Ishikawa (cell line): ENCODE results near the gene RAPGEF4.
A peak's percentile ranks its signal among the peaks of the same experiment; 100 is the strongest.

Experiments used
- CEBPB ChIP-seq: IDR thresholded peaks from 2 replicates; pipeline ENCODE4 v1.6.1; 2012
- CREB1 ChIP-seq: IDR thresholded peaks from 2 replicates; pipeline ENCODE4 v1.6.1; 2012; ENCODE audit warnings: low read depth
- EGR1 ChIP-seq: IDR thresholded peaks from 2 replicates; pipeline ENCODE4 v1.6.1; 2012
- EP300 ChIP-seq: IDR thresholded peaks from 2 replicates; pipeline ENCODE4 v1.6.1; 2012; ENCODE audit warnings: borderline replicate concordance
- FOXM1 ChIP-seq: IDR thresholded peaks from 2 replicates; pipeline ENCODE4 v1.6.1; 2012; ENCODE audit warnings: low read depth, borderline replicate concordance
- NFIC ChIP-seq: IDR thresholded peaks from 2 replicates; pipeline ENCODE4 v1.6.1; 2012
- RAD21 ChIP-seq: IDR thresholded peaks from 2 replicates; pipeline ENCODE4 v1.6.1; 2012; ENCODE audit warnings: low read depth
- TAF1 ChIP-seq: IDR thresholded peaks from 2 replicates; pipeline ENCODE4 v1.6.1; 2012; ENCODE audit warnings: low read depth, mild to moderate bottlenecking
- TCF12 ChIP-seq: IDR thresholded peaks from 2 replicates; pipeline ENCODE4 v1.6.1; 2012; ENCODE audit warnings: low read depth
- TEAD4 ChIP-seq: IDR thresholded peaks from 2 replicates; pipeline ENCODE4 v1.6.1; 2012
- YY1 ChIP-seq: IDR thresholded peaks from 2 replicates; pipeline ENCODE4 v1.6.1; 2012; ENCODE audit warnings: low read depth
- ZBTB7A ChIP-seq: IDR thresholded peaks from 2 replicates; pipeline ENCODE4 v1.6.1; 2012; ENCODE audit warnings: low read depth
- TF ChIP-seq, protein P1 (sequence below): IDR thresholded peaks from 2 replicates; pipeline ENCODE4 v1.6.1; 2012
- TF ChIP-seq, protein P2 (sequence below): IDR thresholded peaks from 2 replicates; pipeline ENCODE4 v1.6.1; 2012; ENCODE audit warnings: low read depth, mild to moderate bottlenecking
- TF ChIP-seq, protein P3 (sequence below): IDR thresholded peaks from 2 replicates; pipeline ENCODE4 v1.6.1; 2012

Gene RAPGEF4

GRCh38 chr2:172783165-172783898 is 47.7 kb downstream of the RAPGEF4 start:
- TF ChIP-seq, protein P1, sequence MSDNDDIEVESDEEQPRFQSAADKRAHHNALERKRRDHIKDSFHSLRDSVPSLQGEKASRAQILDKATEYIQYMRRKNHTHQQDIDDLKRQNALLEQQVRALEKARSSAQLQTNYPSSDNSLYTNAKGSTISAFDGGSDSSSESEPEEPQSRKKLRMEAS = 0 out of 2 replicates have a peak, but pooled peaks have one; percentile 21
- TF ChIP-seq, protein P2, sequence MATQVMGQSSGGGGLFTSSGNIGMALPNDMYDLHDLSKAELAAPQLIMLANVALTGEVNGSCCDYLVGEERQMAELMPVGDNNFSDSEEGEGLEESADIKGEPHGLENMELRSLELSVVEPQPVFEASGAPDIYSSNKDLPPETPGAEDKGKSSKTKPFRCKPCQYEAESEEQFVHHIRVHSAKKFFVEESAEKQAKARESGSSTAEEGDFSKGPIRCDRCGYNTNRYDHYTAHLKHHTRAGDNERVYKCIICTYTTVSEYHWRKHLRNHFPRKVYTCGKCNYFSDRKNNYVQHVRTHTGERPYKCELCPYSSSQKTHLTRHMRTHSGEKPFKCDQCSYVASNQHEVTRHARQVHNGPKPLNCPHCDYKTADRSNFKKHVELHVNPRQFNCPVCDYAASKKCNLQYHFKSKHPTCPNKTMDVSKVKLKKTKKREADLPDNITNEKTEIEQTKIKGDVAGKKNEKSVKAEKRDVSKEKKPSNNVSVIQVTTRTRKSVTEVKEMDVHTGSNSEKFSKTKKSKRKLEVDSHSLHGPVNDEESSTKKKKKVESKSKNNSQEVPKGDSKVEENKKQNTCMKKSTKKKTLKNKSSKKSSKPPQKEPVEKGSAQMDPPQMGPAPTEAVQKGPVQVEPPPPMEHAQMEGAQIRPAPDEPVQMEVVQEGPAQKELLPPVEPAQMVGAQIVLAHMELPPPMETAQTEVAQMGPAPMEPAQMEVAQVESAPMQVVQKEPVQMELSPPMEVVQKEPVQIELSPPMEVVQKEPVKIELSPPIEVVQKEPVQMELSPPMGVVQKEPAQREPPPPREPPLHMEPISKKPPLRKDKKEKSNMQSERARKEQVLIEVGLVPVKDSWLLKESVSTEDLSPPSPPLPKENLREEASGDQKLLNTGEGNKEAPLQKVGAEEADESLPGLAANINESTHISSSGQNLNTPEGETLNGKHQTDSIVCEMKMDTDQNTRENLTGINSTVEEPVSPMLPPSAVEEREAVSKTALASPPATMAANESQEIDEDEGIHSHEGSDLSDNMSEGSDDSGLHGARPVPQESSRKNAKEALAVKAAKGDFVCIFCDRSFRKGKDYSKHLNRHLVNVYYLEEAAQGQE = no peak

GRCh38 chr2:172788871-172789270 is 53.2 kb downstream of the RAPGEF4 start:
- TF ChIP-seq CEBPB = no peak
- TF ChIP-seq EP300 = no peak
- no peak for TF ChIP-seq FOXM1
- no peak for TF ChIP-seq ZBTB7A
- TF ChIP-seq TEAD4 = no peak
- TF ChIP-seq TCF12 = no peak
- no peak for TF ChIP-seq TAF1
- TF ChIP-seq, protein P3, sequence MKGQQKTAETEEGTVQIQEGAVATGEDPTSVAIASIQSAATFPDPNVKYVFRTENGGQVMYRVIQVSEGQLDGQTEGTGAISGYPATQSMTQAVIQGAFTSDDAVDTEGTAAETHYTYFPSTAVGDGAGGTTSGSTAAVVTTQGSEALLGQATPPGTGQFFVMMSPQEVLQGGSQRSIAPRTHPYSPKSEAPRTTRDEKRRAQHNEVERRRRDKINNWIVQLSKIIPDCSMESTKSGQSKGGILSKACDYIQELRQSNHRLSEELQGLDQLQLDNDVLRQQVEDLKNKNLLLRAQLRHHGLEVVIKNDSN = no peak
- TF ChIP-seq RAD21 = no peak
- no peak for TF ChIP-seq CREB1
- TF ChIP-seq EGR1 = no peak

DNA sequence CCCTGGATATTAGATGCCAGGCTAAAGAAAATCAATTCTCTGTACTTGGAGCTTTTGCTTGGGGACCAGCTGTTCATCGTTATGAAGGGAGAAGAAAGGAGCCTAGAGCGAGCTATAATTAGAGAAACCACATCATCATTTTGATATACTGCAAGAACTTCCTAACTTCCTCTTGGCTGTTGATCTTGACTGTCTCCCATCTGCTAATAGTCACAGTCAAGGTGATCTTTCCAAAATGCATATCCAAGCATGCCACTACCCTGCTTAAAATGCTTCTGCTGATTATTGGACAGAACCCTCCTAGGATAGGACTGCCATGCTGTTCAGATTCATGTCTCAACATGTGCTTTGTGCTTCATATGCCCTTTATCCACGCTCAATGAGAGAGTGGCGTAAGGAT is 54.8 kb downstream of the RAPGEF4 start:
- TF ChIP-seq, protein P3 = no peak
- TF ChIP-seq RAD21 (no peak), CEBPB (no peak), FOXM1 (no peak), ZBTB7A (no peak), EGR1 (no peak), EP300 (no peak), TCF12 (no peak), TAF1 (no peak), YY1 (no peak), NFIC (no peak), TEAD4 (no peak), CREB1 (no peak)
- TF ChIP-seq, protein P1 = no peak
- TF ChIP-seq, protein P2 = no peak

- no peak for TF ChIP-seq TEAD4
- TF ChIP-seq NFIC = no peak
- TF ChIP-seq, protein P3 = no peak
- TF ChIP-seq CEBPB = no peak
Observed at GRCh38 chr2:172791953-172792352, 56.3 kb downstream of the RAPGEF4 start.

DNA sequence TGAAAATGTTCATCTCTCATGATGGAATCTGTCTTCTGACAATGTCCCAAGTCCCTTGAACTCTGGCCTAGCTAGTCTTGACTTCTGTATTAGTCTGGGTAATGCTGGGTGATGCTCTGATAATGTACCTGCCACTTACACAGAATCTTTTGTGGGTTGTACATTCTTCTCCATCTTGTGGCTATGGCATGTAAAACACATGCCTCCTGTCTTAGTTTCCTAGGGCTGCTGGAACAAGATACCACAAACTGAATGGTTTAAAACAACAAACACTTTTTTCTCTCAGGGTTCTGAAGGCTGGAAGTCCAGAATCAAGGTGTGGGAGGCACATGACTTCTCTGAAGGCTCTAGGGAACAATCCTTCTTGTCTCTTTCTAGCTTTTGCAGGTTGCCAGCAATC is 57.1 kb downstream of the RAPGEF4 start:
- TF ChIP-seq TEAD4 (no peak), EP300 (no peak), FOXM1 (no peak), TCF12 (no peak), YY1 (no peak), CEBPB (no peak), NFIC (no peak), RAD21 (no peak), EGR1 (no peak), TAF1 (no peak), CREB1 (no peak), ZBTB7A (no peak)
- TF ChIP-seq, protein P3 = no peak
- TF ChIP-seq, protein P2 = no peak
- TF ChIP-seq, protein P1 = no peak
